K562 (cell line): ENCODE measurements around the gene COL4A2. TPM values are rescaled to one million over a fixed set of nuclear protein-coding genes. Genes with fewer than 3 reads are reported as not detected.

ENCODE experiments used
- ATAC-seq: fragments of 200-7000 bp; cut with Tn5 transposase; 3 replicates; pipeline ENCODE4 v1.9.1; 2020; ENCODE audit warnings: moderate library complexity
- BruUV-seq: library from RNA; stranded (reverse); fragments of 400-500 nt; replicated peaks from 2 replicates; lab custom pipeline; 2021; lab: Mats Ljungman, UMichigan
- CTCF ChIA-PET: fragments of 300-600 bp; formaldehyde crosslinking; extraction: SDS; loops from one replicate; lab custom pipeline; 2021; ENCODE audit warnings: low intra/inter-chr PET ratio; lab: Yijun Ruan, JAX
- POLR2A ChIA-PET: fragments of 300-600, 350-650 bp; sonication (Branson Sonifier 250); formaldehyde crosslinking; extraction: SDS; loops from one replicate; lab custom pipeline; 2021; ENCODE audit warnings: antibody characterized with exemption, inconsistent platforms; lab: Yijun Ruan, JAX
- DNase-seq, 4 experiments: peaks; one replicate each; pipeline versions ENCODE4 v3.0.0 to v3.0.0-alpha.2; 2011 to 2018; ENCODE audit warnings: low spot score in 3 of 4, mixed read lengths in 3 of 4; ENCODE audit errors: extremely low read depth in 1 of 4
- FAIRE-seq: peaks from 2 replicates; lab custom pipeline; 2011; peaks lifted over from hg19 to GRCh38; lab: Jason Lieb, UNC
- H2AFZ ChIP-seq: 2 replicates; pipeline ENCODE4 v1.6.0; 2011; ENCODE audit warnings: low read depth, low read length, control low read depth, inconsistent platforms
- H3K27ac ChIP-seq: fragments of 200-600 bp; 3 replicates; pipeline ENCODE4 v1.8.0; 2011; ENCODE audit warnings: low read depth, mild to moderate bottlenecking, control low read depth, inconsistent platforms, low read length, moderate library complexity, mixed read lengths; ENCODE audit errors: extremely low read depth
- H3K27me3 ChIP-seq, 2 experiments: fragments of 300-600 bp in 1 of 2; 2 replicates in 1 of 2; 3 replicates in 1 of 2; pipeline versions ENCODE4 v1.6.0 to v1.8.0; 2011; ENCODE audit warnings: inconsistent platforms in 2 of 2, low read length in 2 of 2, mild to moderate bottlenecking in 1 of 2, mixed read lengths in 1 of 2, moderate library complexity in 1 of 2; ENCODE audit not compliant: control insufficient read depth in 2 of 2, insufficient read depth in 2 of 2
- H3K36me3 ChIP-seq: fragments of 300-600 bp; 3 replicates; pipeline ENCODE4 v1.8.0; 2011; ENCODE audit warnings: mild to moderate bottlenecking, low read length, inconsistent platforms; ENCODE audit not compliant: control insufficient read depth, insufficient read depth
- H3K4me1 ChIP-seq, 2 experiments: fragments of 200-600 bp in 1 of 2; replicated peaks in 1 of 2; 2 replicates in 1 of 2; 3 replicates in 1 of 2; pipeline versions ENCODE4 v1.5.1 to v1.8.0; 2011; ENCODE audit warnings: inconsistent platforms in 2 of 2, low read length in 2 of 2, mild to moderate bottlenecking in 1 of 2, mixed read lengths in 1 of 2, moderate library complexity in 1 of 2; ENCODE audit not compliant: control insufficient read depth in 2 of 2, insufficient read depth in 2 of 2
- H3K4me2 ChIP-seq: 2 replicates; pipeline ENCODE4 v1.6.1; 2011; ENCODE audit warnings: low read length, control low read depth, inconsistent platforms, mixed read lengths; ENCODE audit not compliant: insufficient read depth
- H3K4me3 ChIP-seq: fragments of 200-600 bp; sonication (generic), shearing (Covaris generic); 2 replicates; pipeline ENCODE4 v1.5.1; 2016; ENCODE audit warnings: control low read depth, inconsistent platforms
- H3K79me2 ChIP-seq: fragments of 200-600 bp; 3 replicates; pipeline ENCODE4 v1.8.0; 2011; ENCODE audit warnings: low read length, inconsistent platforms; ENCODE audit not compliant: control insufficient read depth, insufficient read depth
- H3K9ac ChIP-seq, 2 experiments: 2 replicates each; pipeline versions ENCODE4 v1.6.0 to v1.6.1; 2011; ENCODE audit warnings: low read depth in 2 of 2, low read length in 2 of 2, control low read depth in 1 of 2, inconsistent platforms in 1 of 2, mild to moderate bottlenecking in 1 of 2, mixed read lengths in 1 of 2; ENCODE audit not compliant: insufficient read depth in 1 of 2
- H3K9me1 ChIP-seq: one replicate; pipeline ENCODE4 v1.6.0; 2011; ENCODE audit warnings: inconsistent platforms, mild to moderate bottlenecking, low read length, moderate library complexity; ENCODE audit not compliant: control insufficient read depth, insufficient read depth
- H3K9me3 ChIP-seq: replicated peaks from 2 replicates; pipeline ENCODE4 v1.5.1; 2011; ENCODE audit warnings: low read depth, low read length, inconsistent platforms; ENCODE audit not compliant: control insufficient read depth, insufficient read depth
- H4K20me1 ChIP-seq: replicated peaks from 2 replicates; pipeline ENCODE4 v1.6.1; 2011; ENCODE audit warnings: low read length, inconsistent platforms, mixed read lengths; ENCODE audit not compliant: control insufficient read depth, insufficient read depth
- ADNP ChIP-seq: fragments of 200-800 bp; sonication (Bioruptor generic); IDR thresholded peaks from 2 replicates; pipeline ENCODE4 v1.6.1; 2016; ENCODE audit warnings: missing genetic modification characterization, missing compliant biosample characterization
- FOXK2 ChIP-seq, 2 experiments: fragments of 450-650 bp; IDR thresholded peaks in 1 of 2; conservative IDR thresholded peaks in 1 of 2; 2 replicates each; pipeline ENCODE4 v1.6.1; 2016; ENCODE audit warnings: low read depth in 2 of 2, mild to moderate bottlenecking in 1 of 2
- FOXP4 ChIP-seq: sonication (generic); formaldehyde crosslinking; IDR thresholded peaks from 2 replicates; pipeline ENCODE4 v1.8.0; 2022; ENCODE audit warnings: mild to moderate bottlenecking, missing genetic modification reagents, borderline replicate concordance
- GMEB1 ChIP-seq: fragments of 250-450 bp; sonication (Bioruptor Pico); IDR thresholded peaks from 2 replicates; pipeline ENCODE4 v1.4.0; 2020; ENCODE audit warnings: mild to moderate bottlenecking
- GTF2F1 ChIP-seq: IDR thresholded peaks from 2 replicates; pipeline ENCODE4 v1.6.1; 2011; ENCODE audit warnings: low read depth, low read length, improper control_type of control experiment
- HLTF ChIP-seq: fragments of 450-650 bp; IDR thresholded peaks from 2 replicates; pipeline ENCODE4 v1.6.1; 2016
- POLR2AphosphoS2 ChIP-seq: IDR thresholded peaks from 2 replicates; pipeline ENCODE4 v1.6.1; 2012; ENCODE audit warnings: low read length, improper control_type of control experiment
- PTBP1 ChIP-seq: fragments of 200-400 bp; formaldehyde crosslinking; IDR thresholded peaks from 2 replicates; pipeline ENCODE4 v1.6.1; 2017; ENCODE audit warnings: low read depth, low read length
- RBM25 ChIP-seq: fragments of 200-400 bp; formaldehyde crosslinking; IDR thresholded peaks from 2 replicates; pipeline ENCODE4 v1.6.1; 2018; ENCODE audit warnings: low read length, low read depth, moderate library complexity; ENCODE audit not compliant: severe bottlenecking
- THRAP3 ChIP-seq: fragments of 450-650 bp; IDR thresholded peaks from 2 replicates; pipeline ENCODE4 v1.6.1; 2016; ENCODE audit warnings: mild to moderate bottlenecking, inconsistent platforms, borderline replicate concordance
- ZC3H4 ChIP-seq: sonication (generic); formaldehyde crosslinking; IDR thresholded peaks from 2 replicates; pipeline ENCODE4 v1.9.0; 2021; ENCODE audit warnings: missing genetic modification reagents, borderline replicate concordance
- WGBS: fragments of 100-300 bp; shearing (Covaris generic); methylation state at CpG from one replicate; pipeline ENCODE4 v1.1.6; 2016; ENCODE audit warnings: low coverage, mixed read lengths; ENCODE audit not compliant: insufficient coverage; ENCODE audit errors: missing lambda C conversion rate; 5-methylcytosine and 5-hydroxymethylcytosine counted together
- in situ Hi-C: fragments of 300-500 bp; cut with MboI; formaldehyde crosslinking; loops from 4 replicates; pipeline ENCODE4 v1.15.0; 2018; ENCODE audit warnings: inconsistent platforms, mixed read lengths
- intact Hi-C: fragments of 100-400 bp; cut with micrococcal nuclease; formaldehyde crosslinking; loops from 2 replicates; pipeline ENCODE4 v1.14.2; 2022
- polyA plus RNA-seq, 8 experiments: library from polyadenylated mRNA; depleted of rRNA in 4 of 8; stranded (reverse) in 5 of 8; unstranded in 3 of 8; fragments of >200 nt; fragmentation: Nextera tagmentation in 2 of 8; fragmentation: Illumina TruSeq in 1 of 8; extraction: Ambion mirVana in 2 of 8; extraction: Trizol in 1 of 8; gene quantifications; 2 replicates each; pipeline versions ENCODE4 v1.2.1 to v1.2.3, GENCODE V29; 2011 to 2014; ENCODE audit warnings: inconsistent platforms in 1 of 8, missing spikeins in 1 of 8
- total RNA-seq, 7 experiments: library from RNA; depleted of rRNA in 6 of 7; stranded (reverse); fragments of >200 nt in 6 of 7; fragmentation: Illumina TruSeq in 2 of 7; extraction: Trizol in 2 of 7; gene quantifications; 2 replicates each; pipeline versions ENCODE4 v1.2.1 to v1.2.3, GENCODE V29; 2011 to 2021; ENCODE audit warnings: low replicate concordance in 1 of 7
- TF ChIP-seq, protein P1 (sequence below): fragments of 450-650 bp; formaldehyde crosslinking; IDR thresholded peaks from 2 replicates; pipeline ENCODE4 v1.4.0; 2020; ENCODE audit warnings: mild to moderate bottlenecking, moderate library complexity

The COL4A2 gene
- total and polyA plus RNA-seq, 9 of the 15 experiments (the other 6 are each of a cell fraction or from before 2014, with no cell fraction given) = 0.13 to 15.2 (median 8.1) TPM

GRCh38 chr13:110277357-110277975 lies 29.6 kb upstream of the COL4A2 start:
- no peaks in the 10 kb centered on the region for H3K9me3 ChIP-seq
- no TSS peak for BruUV-seq
- no peaks in the 10 kb centered on the region for H3K79me2 ChIP-seq
- peaks cover 0 to 3% of the 10 kb centered on the region in 2 experiments; a peak in 2 of 5 replicates for H3K27me3 ChIP-seq
- H3K4me3 ChIP-seq = no peak overlapping the region
- H4K20me1 ChIP-seq = no peaks in the 10 kb centered on the region
- intact Hi-C loops = no loop called here
- FAIRE-seq (no peak), DNase-seq (no peak), ATAC-seq (no peak)
- no peak overlapping the region for H3K9ac ChIP-seq
- H3K4me2 ChIP-seq = no peak overlapping the region
- H3K4me1 ChIP-seq = no peaks in the 10 kb centered on the region
- no peak for TF ChIP-seq FOXP4
- TF ChIP-seq RBM25 = no peak
- TF ChIP-seq GTF2F1 = no peak
- no peak for TF ChIP-seq ADNP (tag)
- TF ChIP-seq GMEB1 (CRISPR knock-in tag) = no peak
- no peak for TF ChIP-seq POLR2AphosphoS2
- TF ChIP-seq, protein P1, sequence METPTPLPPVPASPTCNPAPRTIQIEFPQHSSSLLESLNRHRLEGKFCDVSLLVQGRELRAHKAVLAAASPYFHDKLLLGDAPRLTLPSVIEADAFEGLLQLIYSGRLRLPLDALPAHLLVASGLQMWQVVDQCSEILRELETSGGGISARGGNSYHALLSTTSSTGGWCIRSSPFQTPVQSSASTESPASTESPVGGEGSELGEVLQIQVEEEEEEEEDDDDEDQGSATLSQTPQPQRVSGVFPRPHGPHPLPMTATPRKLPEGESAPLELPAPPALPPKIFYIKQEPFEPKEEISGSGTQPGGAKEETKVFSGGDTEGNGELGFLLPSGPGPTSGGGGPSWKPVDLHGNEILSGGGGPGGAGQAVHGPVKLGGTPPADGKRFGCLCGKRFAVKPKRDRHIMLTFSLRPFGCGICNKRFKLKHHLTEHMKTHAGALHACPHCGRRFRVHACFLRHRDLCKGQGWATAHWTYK (CRISPR knock-in tag) = no peak
- TF ChIP-seq ZC3H4 (CRISPR knock-in tag) = no peak
- no peak for TF ChIP-seq THRAP3
- no peak for TF ChIP-seq HLTF
- no peak for TF ChIP-seq PTBP1
- no peak for TF ChIP-seq FOXK2 (conservative IDR thresholded peaks at IDR 0.05 in 1 of 2, IDR thresholded peaks at IDR 0.05 in 1 of 2; ENCODE audit: low read depth in 2 of 2)
- POLR2A ChIA-PET = no interaction called here
- 0% methylated on average over 4 of the region's 5 CpGs for WGBS
- H3K36me3 ChIP-seq = no peaks in the 10 kb centered on the region
- H2AFZ ChIP-seq = no peak overlapping the region
- no peak overlapping the region for H3K27ac ChIP-seq
- in situ Hi-C loops = no loop called here
- no peaks in the 10 kb centered on the region for H3K9me1 ChIP-seq
- CTCF ChIA-PET = no interaction called here
